ENCODE data around the gene METTL8. TPM values are rescaled to one million over a fixed set of nuclear protein-coding genes. Genes with fewer than 3 reads are reported as not detected.

The METTL8 gene
- total and polyA plus RNA-seq, 2 of the 13 experiments (the other 11 are each of a cell fraction or from before 2014, with no cell fraction given) = 18.6 to 68.2 TPM

DNA sequence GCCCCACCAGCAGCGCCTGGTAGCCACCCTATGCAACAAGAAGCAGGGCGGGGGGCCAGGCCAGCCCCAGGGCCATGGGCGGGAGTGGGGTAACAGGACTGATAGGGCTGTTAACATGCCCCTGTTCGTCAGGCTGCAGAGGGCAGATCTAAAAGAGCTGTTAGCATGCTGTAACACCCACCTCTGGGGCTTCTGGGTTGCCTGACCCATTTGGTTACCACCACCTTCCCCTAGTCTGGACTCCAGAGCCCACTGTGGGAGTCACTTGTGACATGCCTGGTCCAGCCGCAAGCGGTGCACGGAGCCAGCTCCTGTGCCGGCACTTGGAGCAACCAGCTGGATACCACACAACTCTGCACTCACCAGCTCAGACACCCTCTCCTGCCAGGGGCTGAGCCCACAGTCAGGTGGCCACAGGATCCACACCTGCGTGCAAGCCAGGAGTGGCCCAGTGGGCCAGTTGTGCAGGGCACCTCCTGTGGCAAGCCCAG, 2.1 kb downstream of the METTL8 start (continued):
- TF ChIP-seq, protein P1, sequence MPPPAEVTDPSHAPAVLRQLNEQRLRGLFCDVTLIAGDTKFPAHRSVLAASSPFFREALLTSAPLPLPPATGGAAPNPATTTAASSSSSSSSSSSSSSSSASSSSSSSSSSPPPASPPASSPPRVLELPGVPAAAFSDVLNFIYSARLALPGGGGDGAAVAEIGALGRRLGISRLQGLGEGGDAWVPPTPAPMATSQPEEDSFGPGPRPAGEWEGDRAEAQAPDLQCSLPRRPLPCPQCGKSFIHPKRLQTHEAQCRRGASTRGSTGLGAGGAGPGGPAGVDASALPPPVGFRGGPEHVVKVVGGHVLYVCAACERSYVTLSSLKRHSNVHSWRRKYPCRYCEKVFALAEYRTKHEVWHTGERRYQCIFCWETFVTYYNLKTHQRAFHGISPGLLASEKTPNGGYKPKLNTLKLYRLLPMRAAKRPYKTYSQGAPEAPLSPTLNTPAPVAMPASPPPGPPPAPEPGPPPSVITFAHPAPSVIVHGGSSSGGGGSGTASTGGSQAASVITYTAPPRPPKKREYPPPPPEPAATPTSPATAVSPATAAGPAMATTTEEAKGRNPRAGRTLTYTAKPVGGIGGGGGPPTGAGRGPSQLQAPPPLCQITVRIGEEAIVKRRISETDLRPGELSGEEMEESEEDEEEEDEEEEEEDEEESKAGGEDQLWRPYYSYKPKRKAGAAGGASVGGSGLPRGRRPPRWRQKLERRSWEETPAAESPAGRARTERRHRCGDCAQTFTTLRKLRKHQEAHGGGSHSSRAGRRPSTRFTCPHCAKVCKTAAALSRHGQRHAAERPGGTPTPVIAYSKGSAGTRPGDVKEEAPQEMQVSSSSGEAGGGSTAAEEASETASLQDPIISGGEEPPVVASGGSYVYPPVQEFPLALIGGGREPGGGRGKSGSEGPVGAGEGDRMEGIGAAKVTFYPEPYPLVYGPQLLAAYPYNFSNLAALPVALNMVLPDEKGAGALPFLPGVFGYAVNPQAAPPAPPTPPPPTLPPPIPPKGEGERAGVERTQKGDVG (CRISPR knock-in tag; IDR thresholded peaks at IDR 0.05; ENCODE audit: borderline replicate concordance) = peak; percentile 84; the same call in 1 of the 2 replicates
- peak; percentile 62; the same call in 1 of the 2 replicates for TF ChIP-seq ZNF274 (CRISPR knock-in tag; IDR thresholded peaks at IDR 0.05)
- TF ChIP-seq JUNB (CRISPR knock-in tag; IDR thresholded peaks at IDR 0.05; ENCODE audit: borderline replicate concordance) = no peak
- no peak for TF ChIP-seq ZNF660 (CRISPR knock-in tag; IDR thresholded peaks at IDR 0.05; ENCODE audit: borderline replicate concordance, low read depth)
- no peak for TF ChIP-seq MEIS2 (CRISPR knock-in tag; IDR thresholded peaks at IDR 0.05)
- TF ChIP-seq GPN1 (CRISPR knock-in tag; IDR thresholded peaks at IDR 0.05; ENCODE audit: borderline replicate concordance) = no peak
- no peak for TF ChIP-seq ZNF510 (CRISPR knock-in tag; IDR thresholded peaks at IDR 0.05; ENCODE audit: low read depth)
- TF ChIP-seq, protein P2, sequence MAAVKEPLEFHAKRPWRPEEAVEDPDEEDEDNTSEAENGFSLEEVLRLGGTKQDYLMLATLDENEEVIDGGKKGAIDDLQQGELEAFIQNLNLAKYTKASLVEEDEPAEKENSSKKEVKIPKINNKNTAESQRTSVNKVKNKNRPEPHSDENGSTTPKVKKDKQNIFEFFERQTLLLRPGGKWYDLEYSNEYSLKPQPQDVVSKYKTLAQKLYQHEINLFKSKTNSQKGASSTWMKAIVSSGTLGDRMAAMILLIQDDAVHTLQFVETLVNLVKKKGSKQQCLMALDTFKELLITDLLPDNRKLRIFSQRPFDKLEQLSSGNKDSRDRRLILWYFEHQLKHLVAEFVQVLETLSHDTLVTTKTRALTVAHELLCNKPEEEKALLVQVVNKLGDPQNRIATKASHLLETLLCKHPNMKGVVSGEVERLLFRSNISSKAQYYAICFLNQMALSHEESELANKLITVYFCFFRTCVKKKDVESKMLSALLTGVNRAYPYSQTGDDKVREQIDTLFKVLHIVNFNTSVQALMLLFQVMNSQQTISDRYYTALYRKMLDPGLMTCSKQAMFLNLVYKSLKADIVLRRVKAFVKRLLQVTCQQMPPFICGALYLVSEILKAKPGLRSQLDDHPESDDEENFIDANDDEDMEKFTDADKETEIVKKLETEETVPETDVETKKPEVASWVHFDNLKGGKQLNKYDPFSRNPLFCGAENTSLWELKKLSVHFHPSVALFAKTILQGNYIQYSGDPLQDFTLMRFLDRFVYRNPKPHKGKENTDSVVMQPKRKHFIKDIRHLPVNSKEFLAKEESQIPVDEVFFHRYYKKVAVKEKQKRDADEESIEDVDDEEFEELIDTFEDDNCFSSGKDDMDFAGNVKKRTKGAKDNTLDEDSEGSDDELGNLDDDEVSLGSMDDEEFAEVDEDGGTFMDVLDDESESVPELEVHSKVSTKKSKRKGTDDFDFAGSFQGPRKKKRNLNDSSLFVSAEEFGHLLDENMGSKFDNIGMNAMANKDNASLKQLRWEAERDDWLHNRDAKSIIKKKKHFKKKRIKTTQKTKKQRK (IDR thresholded peaks at IDR 0.05; ENCODE audit: low read length) = no peak
- no peak for TF ChIP-seq CBX2 (IDR thresholded peaks at IDR 0.05; ENCODE audit: low read depth, low read length)
- TF ChIP-seq CBX2 (CRISPR knock-in tag; IDR thresholded peaks at IDR 0.05; ENCODE audit: low read depth) = no peak
- TF ChIP-seq, protein P3, sequence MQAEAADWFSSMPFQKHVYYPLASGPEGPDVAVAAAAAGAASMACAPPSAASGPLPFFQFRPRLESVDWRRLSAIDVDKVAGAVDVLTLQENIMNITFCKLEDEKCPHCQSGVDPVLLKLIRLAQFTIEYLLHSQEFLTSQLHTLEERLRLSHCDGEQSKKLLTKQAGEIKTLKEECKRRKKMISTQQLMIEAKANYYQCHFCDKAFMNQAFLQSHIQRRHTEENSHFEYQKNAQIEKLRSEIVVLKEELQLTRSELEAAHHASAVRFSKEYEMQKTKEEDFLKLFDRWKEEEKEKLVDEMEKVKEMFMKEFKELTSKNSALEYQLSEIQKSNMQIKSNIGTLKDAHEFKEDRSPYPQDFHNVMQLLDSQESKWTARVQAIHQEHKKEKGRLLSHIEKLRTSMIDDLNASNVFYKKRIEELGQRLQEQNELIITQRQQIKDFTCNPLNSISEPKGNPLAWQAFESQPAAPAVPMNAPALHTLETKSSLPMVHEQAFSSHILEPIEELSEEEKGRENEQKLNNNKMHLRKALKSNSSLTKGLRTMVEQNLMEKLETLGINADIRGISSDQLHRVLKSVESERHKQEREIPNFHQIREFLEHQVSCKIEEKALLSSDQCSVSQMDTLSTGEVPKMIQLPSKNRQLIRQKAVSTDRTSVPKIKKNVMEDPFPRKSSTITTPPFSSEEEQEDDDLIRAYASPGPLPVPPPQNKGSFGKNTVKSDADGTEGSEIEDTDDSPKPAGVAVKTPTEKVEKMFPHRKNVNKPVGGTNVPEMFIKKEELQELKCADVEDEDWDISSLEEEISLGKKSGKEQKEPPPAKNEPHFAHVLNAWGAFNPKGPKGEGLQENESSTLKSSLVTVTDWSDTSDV (CRISPR knock-in tag; IDR thresholded peaks at IDR 0.05) = peak; percentile 31; the same call in 1 of the 2 replicates
- TF ChIP-seq, protein P4, sequence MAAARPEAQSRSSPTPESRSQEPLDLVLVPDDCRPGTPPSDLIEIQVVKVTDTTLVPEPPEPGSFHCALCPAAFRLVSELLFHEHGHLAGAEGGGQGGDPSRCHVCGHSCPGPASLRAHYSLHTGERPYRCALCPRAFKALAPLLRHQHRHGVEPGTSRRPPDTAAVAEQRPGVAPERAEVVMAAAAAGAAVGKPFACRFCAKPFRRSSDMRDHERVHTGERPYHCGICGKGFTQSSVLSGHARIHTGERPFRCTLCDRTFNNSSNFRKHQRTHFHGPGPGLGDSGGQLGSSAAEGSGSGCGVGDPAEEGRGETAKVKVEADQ (CRISPR knock-in tag; IDR thresholded peaks at IDR 0.05; ENCODE audit: borderline replicate concordance) = 0 out of 2 replicates have a peak, but pooled peaks have one; percentile 9
- TF ChIP-seq HIVEP1 (CRISPR knock-in tag; IDR thresholded peaks at IDR 0.05) = peak; percentile 61
- TF ChIP-seq, protein P5, sequence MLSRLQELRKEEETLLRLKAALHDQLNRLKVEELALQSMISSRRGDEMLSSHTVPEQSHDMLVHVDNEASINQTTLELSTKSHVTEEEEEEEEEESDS (CRISPR knock-in tag; IDR thresholded peaks at IDR 0.05; ENCODE audit: borderline replicate concordance) = no peak
- TF ChIP-seq KDM6A (CRISPR knock-in tag; IDR thresholded peaks at IDR 0.05; ENCODE audit: low read depth) = no peak
- TF ChIP-seq NFRKB (IDR thresholded peaks at IDR 0.05) = no peak
- no peak for TF ChIP-seq SMAD9 (CRISPR knock-in tag; IDR thresholded peaks at IDR 0.05)

All from HepG2 (cell line).